HG03442 (cell line): ENCODE results near the gene RNF223.
A peak's percentile ranks its signal among the peaks of the same experiment; 100 is the strongest.

Experiments used
- ATAC-seq: cut with Tn5 transposase; IDR thresholded peaks from one replicate; pipeline ENCODE4 v1.9.1; 2021; ENCODE audit warnings: mild to moderate bottlenecking, moderate library complexity; ENCODE audit not compliant: unreplicated experiment

Gene RNF223

DNA sequence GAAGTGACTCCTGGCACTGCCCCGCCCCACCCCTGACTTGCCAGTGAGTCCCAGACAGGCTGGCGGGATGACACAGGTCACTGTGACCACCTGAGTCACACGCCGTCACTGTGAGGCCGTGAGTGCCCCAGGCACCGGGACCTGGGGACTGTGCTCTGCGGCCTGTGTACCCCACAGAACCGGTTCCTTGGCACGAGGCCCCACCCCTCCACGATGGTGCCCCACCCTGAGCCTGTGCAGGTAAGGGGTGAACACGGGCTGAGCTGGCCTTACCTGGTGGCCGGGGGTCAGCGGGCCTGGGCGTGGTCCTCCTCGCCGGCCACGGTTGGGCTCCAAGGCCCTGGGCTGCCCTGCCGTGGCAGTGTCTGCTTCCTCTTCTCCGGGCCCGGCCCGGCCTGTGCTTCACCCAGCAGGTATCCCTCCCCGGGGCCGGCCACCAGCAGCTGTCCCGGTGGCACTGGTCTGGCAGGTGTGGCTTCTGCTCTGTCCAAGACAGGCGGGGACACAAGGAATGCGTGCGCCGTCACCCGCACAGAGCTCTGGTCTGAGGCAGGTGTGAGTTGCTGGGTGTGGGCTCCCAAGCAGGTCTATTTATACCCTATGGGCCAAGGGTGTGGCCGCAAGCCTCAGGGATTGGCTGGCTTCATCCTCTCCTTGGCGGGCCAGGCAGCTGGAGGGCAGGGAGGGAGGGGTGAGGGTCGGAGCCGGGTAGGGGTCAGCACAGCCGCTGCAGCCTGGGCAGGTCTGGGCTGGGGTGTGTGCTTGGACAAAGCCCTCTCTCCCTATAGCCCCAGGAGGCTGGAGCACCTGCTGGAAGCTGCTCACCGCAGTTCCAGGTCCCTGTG lies at the start of gene RNF223:
Gene RNF223 (minus strand): TSS at position 564 of the 845 bp plus-strand sequence. CDS start 1,740 bp downstream, outside the sequence.
- no peak for ATAC-seq

DNA sequence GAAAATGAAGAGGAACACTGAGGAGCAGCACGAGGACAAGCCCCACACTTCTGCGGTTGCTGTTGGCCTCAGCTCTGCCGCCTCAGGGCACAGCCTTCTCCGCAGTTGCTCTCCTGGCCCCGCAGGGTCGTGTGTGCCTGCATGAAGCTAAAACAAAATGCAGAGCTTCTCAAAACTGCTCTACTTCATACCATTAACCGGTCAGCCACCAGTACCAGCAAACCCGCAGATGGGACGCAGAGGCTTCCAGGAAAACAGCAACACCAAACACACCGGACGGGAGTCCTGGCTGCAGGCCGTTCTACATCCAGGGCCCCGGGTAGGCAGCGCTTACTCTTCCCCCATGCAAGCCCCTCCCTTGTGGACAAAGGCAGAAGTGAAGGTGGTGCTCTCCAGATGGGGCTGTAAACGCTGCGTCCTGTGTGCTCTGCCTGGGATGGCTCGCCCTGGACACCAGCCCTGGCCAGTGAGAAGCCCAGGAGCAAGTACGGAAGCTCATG lies 48.9 kb upstream of the RNF223 start:
- ATAC-seq, result no peak

DNA sequence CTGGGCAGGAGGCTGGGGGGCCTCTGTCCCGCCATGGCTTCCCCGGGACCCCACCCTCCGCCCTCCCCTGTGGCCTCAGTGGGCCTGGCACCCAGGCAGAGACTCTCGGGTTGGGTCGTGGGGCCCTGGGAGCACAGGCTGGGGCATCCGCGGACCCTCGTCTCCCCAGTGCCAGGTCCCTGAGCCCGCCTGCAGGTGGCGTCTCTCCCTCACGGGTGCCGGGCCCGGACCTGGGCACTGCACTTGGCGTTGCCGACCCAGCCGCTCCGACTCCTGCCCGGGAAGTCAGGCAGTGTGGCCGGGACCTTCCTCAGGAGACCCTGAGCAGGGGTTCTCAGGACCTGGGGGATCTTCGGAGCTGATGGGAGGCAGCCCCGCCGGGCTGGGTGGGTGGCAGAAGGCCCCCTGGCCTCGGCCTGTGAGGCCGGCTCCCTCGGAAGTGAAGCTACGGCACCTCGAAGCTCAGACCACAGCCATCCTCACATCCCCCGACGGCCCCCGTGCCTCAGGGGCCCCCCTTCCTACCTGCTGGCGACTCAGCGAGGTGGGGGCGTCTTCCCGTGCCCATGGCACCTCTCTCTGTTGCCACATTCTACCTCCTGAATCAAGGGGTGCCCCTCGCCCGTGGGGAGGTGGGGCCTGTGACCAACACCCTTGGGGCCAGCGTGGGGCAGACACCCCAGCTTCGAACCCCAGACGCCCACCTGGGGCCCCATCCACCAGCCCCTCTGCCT lies 48.1 kb upstream of the RNF223 start:
- ATAC-seq, result peak; percentile 57

DNA sequence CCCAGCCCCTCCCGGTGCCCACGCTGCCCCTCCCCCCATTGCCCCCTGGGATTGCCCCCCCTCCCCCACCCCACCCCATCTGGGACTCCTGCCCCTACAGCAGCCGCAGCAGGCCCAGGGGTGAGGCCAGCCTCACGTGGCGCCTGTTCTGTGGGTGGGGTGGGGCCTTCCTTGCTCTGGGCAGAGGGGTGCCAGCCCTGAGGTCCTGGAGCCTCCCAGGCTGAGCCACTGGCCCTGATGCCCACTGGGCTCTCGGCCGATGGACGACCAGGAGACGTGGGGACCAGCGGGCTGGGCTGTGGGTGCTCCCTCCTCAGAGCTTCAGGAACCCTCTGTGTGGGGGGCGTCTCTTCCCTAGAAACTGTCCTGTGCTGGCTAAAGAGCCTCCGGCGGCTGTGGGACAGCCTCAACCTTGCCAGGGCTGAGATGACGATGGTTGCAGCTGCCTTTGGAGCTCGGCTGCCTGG lies 47.5 kb upstream of the RNF223 start:
- peak; percentile 17 for ATAC-seq

DNA sequence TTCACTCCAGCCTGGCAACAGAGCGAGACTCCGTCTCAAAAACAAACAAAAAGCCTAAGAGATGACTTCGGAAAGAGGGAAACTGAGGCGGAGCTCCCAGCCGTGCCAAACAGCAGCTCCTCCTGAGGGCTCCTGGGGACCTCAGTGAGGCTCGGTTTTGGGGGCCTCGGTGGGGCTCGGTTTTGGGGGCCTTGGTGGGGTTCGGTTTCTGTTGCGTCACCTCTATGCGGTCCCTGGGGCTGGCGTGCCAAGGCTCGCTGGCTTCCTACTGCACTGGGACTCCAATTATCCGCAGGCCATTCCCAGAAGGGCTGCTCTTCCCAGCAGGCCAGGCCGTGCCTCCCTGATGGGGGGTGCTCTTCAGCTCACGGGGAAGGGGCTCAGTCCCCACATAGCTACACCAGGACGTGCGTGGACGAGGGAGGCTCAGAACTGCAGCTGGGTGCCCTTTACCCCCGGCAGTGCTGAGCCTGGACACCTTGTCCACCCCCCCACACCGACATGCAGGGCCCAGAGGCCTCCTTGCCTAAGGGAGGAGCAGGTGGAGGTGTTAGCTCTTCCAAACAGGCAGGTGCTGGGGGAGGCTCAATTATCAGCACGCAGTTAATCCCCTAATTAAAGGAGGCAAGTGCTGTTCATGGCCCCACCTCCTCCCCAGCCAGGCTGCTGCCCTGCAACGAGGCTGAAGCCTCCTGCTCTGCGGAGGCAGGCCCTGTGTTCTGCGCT lies 46.9 kb upstream of the RNF223 start:
- ATAC-seq, result no peak

DNA sequence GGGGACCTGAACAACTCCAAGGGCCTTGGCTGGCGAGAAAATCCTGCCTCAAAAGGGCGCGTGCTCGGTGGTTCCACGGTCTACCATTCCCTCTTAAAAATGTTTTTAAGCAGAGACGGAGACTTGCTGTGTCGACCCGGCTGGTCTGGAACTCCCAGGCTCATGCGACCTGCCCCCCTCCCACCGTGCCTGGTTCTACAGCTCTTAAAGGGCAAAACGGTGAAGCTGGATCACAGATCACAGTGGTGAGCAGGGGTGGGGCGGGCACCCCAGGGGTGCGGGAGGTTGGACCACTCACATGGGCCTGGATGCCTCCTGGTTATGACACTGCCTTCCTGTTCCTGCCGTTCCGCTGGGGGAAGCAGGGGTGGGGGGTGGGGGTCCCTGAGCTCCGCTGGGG lies 46.0 kb upstream of the RNF223 start:
- ATAC-seq, result no peak

DNA sequence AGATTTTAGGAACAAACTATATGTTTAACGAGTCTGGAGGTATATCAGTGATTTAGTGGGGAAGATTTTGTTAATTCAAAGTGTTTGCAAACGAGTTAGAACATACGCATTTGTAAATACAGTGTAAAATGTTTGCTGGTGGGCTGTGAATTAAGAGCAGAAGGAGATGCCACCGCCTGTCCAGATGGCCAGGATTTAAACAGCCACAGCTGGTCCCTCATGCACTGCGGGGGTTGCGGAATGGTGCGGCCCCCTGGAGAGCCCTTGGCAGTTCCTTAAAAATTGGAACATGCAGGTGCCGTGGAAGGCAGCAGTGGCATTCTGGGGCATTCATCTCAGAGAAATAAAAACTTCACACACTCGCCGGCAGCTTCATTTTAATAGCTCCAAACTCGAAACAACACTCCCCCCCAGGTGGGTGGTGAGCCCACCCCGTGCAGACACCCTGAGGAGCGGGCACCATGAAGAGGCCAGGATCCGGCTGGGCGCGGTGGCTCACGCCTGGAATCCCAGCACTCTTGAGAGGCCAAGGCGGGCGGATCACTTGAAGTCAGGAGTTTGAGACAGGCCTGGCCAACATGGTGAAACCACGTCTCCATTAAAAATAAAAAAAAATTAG lies 45.3 kb upstream of the RNF223 start:
- ATAC-seq, result no peak

DNA sequence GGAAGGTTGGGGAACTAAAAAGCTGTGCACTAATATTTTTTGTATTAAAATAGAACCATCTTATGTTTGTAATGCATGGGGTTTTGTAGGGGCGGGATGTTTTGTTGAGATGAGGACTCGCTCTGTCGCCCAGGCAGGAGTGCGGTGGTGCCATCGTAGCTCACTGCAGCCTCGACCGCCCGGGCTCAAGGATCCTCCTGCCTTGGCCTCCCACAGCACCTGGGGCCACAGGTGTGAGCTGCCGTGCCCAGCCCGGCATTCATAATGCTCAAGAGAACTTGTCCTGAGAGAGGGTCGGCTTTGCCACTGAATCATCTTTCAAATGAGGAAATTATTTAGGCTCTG lies 44.7 kb upstream of the RNF223 start:
- ATAC-seq, result no peak

DNA sequence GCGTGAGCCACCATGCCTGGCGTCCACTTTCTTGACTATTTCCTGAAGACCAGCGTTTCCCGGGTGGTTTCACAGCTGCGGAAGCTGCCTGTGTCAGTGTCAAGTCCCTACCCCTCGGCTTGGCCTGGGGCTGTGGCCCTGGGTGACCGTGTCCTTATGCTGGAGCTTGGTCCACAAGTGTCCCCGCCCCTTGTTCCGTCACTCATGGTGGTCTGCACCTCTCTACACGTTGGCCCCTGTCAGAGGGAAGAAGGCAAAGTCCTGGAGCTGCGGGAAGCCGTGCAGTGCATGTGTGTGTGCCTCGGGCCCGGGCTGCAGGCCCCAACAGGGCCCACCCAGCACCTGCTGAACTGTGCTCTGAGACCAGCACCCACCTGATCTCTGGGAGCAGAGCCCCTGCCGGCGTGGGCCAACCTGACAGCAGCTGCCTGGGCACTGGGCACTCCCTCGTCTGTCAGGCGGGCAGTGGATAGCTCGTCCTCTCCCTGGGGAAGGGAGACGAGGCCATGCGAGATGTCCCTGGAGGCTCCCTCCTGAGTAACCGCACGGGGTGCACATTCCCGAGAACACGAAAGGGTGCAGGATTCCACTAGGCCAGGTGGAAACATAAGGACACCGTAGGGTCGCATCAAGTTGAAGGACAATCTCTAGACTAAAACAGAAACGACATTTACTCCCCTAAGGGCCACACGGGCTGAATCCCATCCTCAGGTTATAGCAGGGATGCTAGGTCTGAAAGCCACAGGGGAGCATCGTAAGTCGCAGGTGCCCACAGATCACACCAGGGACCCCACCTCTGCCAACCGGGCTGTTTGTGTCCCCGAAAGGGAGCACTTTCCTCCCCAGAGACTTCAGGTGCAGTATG lies 44.1 kb upstream of the RNF223 start:
- no peak for ATAC-seq

DNA sequence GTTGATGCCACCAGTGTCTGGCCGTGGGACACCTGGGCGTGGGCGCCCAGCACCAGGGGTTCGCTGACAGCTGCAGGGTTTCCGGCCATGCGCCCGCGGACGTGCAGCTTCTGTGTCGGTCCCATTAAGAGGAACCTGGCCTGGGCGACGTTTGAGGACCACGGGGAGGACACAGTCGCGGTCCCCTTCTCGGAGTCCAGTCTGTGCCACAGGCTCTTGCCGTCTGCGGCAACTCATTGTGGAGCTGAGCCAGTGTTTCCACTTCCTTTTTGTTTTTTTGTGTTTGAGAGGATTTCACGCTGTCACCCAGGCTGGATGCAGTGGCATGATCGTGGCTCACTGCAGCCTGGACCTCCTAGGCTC lies 43.3 kb upstream of the RNF223 start:
- no peak for ATAC-seq

DNA sequence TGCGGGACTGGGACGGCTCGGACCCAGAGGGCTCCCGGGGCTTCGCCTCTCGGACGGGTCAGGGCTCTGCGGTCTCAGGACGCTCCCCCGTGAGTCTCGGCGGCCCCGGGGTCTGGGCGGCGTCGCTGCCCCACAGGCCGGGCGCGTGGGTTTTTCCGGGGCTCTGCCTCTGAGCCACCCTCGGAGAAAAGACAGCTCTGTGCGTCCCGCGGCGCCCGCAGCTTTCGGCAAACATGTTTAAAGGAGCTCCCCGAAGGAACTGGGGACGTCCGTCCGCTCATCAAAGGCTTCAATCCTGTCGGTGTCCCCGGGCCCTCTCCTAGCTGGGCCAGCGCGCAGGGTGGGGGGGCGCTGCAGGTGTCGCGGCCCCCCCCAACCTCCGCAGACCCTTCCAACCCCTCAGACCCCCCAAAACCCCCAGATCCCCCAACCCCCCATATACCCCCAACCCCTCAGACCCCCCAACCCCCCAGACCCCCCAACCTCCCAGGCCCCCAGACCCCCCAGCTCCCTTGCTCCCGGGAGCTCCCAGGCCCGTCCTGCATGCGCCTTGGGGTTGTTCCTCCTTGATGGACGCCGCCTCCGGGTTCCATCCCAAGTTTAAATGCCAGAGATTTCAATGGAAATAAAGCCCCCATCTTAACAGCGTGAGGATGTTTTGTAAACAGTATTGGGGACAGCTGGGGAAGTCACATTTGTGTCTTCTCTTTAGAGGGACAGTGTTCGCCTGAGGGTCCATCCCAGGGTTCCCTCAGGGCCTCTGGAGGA lies 42.8 kb upstream of the RNF223 start:
- ATAC-seq, result no peak

DNA sequence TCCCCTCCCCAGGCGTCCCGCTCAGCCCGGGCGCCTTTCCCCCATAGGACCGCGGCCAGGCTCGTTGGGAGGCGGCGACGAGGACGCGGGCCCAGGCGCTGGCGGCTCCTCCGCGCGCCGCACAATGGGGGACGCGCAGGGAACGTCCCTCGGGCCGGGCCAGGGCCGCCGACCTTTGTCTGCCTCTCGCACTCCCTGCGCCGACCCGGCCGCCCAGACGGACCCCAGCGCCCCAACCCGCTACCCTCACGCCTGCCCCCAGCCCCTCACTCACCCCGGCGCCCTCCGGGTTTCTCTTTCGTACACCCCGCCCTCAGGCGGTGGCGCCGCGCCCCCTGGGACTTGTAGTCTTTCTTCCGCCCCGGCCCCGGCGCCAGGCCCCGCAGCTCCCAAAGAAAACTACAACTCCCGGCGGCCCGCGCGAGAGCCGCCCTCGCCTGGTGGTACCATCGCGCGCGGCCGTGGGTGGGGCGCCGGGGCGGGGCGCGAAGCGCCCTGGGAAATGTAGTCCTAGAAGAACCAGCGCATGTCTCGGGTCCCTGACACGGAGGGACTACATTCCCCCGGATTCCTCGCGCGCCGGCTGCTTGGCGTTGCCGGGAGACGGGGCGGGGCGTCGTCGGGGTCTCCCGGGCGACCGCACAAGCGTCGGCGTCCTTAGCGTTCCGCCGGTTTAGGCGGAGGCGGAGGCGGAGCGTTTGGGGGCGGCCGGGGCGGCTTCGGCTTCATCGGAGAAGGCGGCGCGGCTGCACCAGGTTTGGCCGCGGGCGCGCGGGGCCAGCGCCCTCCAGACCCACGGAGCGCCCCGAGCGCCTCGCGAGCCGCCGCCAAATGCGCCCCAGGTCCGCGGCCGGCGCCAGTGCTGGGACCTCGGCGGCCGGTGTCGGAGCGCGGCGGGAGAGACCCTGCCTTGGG lies 41.9 kb upstream of the RNF223 start, which contains the start of gene C1orf159:
Gene C1orf159 (minus strand): TSS at position 304 of the 915 bp plus-strand sequence. CDS start 24,546 bp downstream, outside the sequence.
- ATAC-seq, result peak; percentile 85

DNA sequence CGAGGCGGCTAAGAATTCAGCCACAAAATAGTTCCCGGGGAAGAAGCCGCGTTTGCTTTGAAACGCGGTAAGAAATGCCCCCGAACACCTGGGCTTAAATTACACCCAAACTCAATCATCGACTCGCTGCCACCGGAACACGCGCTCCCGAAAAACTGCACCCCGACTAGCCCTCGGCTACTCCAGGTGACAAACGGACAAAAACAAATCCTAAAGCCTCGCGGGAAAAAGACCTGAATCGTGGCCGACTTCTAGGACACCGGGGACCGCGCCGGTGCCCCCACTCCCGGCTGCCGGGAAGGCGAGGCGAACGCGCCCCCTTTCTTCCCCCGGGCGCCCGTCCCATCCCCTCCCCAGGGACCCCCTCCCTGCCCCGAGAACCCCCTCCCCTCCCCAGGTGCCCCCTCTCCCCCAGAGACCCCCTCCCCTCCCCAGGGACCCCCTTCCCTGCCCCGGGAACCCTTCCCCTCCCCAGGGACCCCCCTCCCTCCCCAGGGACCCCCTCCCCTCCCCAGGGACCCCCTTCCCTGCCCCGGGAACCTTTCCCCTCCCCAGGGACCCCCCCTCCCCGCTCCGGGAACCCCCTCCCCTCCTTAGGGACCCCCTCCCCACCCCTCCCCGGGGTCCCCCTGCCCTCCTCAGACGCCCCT lies 41.2 kb upstream of the RNF223 start:
- ATAC-seq, result no peak

DNA sequence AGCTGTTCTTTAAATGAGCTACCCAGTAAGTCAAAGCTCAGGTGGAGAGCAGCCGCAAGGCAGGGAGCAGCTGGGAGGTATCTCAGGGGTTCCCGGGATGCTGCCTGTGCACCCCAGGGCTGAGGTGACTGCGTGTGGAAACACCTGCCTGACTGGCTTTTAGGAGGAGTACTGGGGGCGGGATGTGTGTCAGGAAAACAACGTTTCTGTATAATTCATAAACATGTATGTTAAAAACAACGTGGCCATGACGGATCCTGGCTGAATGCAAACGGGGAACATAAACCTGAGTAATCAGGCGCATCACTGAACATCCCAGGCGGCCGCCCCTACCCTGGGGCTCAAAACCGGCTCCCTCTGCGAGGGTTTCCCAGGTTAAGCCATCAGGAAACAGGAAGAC lies 40.3 kb upstream of the RNF223 start:
- no peak for ATAC-seq

DNA sequence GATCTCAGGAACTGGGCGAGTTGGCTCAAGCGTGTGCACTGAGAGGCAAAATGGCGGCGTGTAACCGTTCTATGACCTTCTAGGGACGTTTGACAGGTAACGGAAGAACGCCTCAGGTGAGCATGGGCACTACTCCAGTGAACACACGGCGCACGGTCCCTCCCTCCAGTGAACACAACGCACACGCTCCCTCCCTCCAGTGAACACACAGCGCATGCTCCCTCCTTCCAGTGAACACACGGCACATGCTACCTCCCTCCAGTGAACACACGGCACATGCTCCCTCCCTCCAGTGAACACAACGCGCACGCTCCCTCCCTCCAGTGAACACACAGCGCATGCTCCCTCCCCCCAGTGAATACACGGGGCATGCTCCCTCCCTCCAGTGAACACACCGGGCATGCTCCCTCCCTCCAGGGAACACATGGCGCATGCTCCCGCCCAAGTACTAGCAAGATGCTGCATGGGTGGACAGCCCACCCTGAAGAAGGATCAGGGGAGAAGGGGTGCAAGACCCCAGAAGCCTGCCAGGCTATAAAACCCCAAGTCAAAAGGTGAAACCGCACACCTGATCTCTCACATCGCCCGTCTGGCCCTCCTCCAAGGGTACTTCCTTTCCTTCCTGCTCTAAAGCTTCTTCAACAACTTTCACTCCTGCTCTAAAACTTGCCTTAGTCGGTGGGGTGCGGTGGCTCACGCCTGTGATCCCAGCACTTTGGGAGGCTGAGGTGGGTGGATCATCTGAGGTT lies 38.3 kb upstream of the RNF223 start:
- no peak for ATAC-seq

DNA sequence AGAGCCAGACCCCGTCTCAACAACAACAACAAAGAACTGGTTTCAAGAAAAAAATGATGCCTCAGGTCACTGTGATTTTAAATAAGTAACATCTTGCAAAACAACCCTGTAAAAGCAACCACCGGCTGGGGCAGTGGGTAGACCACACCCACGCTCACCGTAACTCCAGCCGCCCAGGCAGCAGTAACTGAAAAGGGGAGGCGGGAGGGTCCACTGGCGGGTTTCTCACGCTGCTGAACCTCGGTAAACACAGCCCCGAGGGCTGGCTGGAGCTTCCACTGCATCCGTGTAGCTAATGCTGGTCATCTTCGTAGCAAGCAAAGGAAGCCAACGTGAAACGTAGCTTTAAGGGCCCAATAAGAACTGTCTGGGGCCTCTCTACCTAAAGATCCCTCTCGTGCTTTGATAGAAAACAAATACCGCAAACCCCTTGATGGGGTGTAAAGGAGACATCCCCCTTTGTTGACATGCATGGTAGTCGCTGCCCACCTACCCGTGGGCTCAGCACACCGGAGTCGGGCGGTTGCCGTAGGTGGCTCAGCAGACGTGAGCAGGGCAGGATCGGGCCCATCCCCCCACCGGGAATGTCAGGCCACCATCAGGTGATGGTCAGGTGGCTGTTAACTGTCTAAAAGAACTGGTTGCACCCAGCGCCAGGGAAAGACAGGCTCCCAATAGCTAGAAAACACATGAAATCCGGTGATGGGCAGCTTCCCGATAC lies 37.6 kb upstream of the RNF223 start:
- no peak for ATAC-seq
